ENCODE measurements around the gene ARMC10. TPM values are rescaled to one million over a fixed set of nuclear protein-coding genes. Genes with fewer than 3 reads are reported as not detected.

ARMC10 gene
- total RNA-seq, 2 experiments from 2014 or later: 24.3 to 33.4 TPM

DNA sequence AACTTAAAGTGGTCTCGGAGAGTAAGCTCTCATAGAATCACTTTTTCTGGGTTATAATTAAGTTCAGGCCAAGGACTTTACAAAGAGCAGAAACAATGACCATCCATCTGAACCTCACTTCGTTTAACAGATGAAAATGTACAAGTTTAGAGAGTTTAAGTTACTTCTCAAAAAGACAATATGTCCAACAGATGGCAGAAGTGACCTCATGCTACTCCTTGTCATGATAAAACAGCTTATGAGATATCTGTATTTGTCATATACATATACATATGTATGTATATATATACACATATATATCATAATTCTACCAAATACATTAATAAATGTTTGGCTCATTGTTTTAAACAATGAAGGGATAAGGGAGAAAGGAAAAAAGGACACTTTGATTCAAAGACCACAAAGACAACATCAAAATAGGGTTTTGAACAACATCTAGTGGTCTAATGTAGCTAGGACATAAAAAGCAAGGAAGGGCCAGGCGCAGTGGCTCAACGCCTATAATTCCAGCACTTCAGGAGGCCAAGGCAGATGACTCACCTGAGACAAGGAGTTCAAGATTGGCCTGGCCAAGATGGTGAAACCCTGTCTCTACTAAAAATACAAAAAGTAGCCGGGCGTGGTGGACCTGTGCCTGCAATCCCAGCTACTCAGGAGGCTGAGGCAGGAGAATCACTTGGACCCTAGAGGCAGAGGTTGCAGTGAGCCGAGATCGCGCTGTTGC is 56.1 kb downstream of the ARMC10 start:
- no peak overlapping the region for H2AFZ ChIP-seq (ENCODE audit: low read length)
- peaks cover 20% of the 10 kb centered on the region; the same call in 1 of the 2 replicates for H3K36me3 ChIP-seq (ENCODE audit: insufficient read depth, low read length)
- no peak overlapping the region for H3K4me2 ChIP-seq (ENCODE audit: low read length)
- H3K79me2 ChIP-seq (ENCODE audit: insufficient read depth, low read depth, low read length): no peaks in the 10 kb centered on the region
- intact Hi-C loops (cut with micrococcal nuclease; ENCODE audit: unreplicated experiment): no loop called here
- ChIA-PET POLR2A (interaction anchor here (0.7 to 1.3 kb wide), 3 partner anchors 8 to 11 kb away, joined by 3 to 4 read pairs (median 3); no protein-coding TSS in a partner anchor), CTCF (ENCODE audit: unreplicated experiment) (no interaction called here)
- no peaks in the 10 kb centered on the region for H3K9me3 ChIP-seq (ENCODE audit: low read length)
- no peaks in the 10 kb centered on the region for H4K20me1 ChIP-seq (ENCODE audit: insufficient read depth, low read length)
- H3K27ac ChIP-seq (ENCODE audit: low read depth, low read length, poor library complexity, severe bottlenecking): no peak overlapping the region
- no peak overlapping the region for H3K4me3 ChIP-seq (ENCODE audit: low read depth, low read length, poor library complexity, severe bottlenecking)
- H3K4me1 ChIP-seq (ENCODE audit: insufficient read depth, low read length, poor library complexity, severe bottlenecking): no peaks in the 10 kb centered on the region
- no peaks in the 10 kb centered on the region for H3K9me2 ChIP-seq (ENCODE audit: insufficient read depth, low read length)
- no TSS peak for BruUV-seq (replicated peaks)
- DNase-seq (ENCODE audit: low spot score): no peak
- TF ChIP-seq EZH2phosphoT487 (IDR thresholded peaks at IDR 0.05; ENCODE audit: borderline replicate concordance, low read depth, low read length): no peak
- TF ChIP-seq, protein P1, sequence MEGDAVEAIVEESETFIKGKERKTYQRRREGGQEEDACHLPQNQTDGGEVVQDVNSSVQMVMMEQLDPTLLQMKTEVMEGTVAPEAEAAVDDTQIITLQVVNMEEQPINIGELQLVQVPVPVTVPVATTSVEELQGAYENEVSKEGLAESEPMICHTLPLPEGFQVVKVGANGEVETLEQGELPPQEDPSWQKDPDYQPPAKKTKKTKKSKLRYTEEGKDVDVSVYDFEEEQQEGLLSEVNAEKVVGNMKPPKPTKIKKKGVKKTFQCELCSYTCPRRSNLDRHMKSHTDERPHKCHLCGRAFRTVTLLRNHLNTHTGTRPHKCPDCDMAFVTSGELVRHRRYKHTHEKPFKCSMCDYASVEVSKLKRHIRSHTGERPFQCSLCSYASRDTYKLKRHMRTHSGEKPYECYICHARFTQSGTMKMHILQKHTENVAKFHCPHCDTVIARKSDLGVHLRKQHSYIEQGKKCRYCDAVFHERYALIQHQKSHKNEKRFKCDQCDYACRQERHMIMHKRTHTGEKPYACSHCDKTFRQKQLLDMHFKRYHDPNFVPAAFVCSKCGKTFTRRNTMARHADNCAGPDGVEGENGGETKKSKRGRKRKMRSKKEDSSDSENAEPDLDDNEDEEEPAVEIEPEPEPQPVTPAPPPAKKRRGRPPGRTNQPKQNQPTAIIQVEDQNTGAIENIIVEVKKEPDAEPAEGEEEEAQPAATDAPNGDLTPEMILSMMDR (conservative IDR thresholded peaks at IDR 0.05; ENCODE audit: low read length): no peak

DNA sequence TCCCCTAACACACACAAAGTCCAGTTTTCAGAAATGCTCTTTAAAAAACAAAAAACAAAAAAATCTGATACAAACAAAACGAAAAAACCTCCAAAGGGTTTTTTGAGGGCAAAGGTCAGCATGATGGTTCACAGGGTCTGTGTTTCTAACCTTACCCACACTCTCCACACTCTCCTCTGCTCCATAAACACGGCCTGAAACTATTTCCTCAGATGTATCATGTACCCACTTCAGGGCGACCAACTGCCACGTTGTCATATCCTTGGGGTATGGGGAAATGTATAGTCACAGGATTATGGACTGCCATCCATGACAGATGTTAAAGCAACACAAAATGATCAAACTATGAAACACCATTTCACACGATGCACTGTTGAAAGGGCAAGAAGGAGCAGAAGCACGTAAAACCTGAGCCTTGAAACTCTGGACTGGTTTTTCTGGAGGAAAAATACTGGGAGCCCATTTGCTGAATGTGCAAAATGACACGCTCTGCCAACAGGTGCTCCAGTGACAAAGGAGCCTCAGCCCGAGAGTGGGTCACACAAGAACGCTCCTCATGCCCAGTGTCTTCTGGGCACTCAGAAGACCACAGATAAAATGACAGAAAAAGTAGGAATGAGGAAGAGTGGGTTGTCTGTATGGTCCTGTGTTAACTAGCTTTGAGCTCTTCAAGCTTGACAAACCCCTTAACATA is 58.2 kb downstream of the ARMC10 start:
- Histone ChIP-seq H3K79me2 (ENCODE audit: insufficient read depth, low read depth, low read length) (no peaks in the 10 kb centered on the region), H3K4me1 (ENCODE audit: insufficient read depth, low read length, poor library complexity, severe bottlenecking) (no peaks in the 10 kb centered on the region), H3K27ac (ENCODE audit: low read depth, low read length, poor library complexity, severe bottlenecking) (no peak overlapping the region), H3K4me3 (ENCODE audit: low read depth, low read length, poor library complexity, severe bottlenecking) (no peak overlapping the region), H2AFZ (ENCODE audit: low read length) (no peak overlapping the region), H3K9me3 (ENCODE audit: low read length) (no peaks in the 10 kb centered on the region), H3K9me2 (ENCODE audit: insufficient read depth, low read length) (no peaks in the 10 kb centered on the region), H3K36me3 (ENCODE audit: insufficient read depth, low read length) (peaks cover 4% of the 10 kb centered on the region; the same call in 1 of the 2 replicates), H4K20me1 (ENCODE audit: insufficient read depth, low read length) (no peaks in the 10 kb centered on the region), H3K4me2 (ENCODE audit: low read length) (no peak overlapping the region)
- POLR2A ChIA-PET: interaction anchor here (0.6 kb wide), 1 partner anchor 9 kb away, joined by 3 read pairs; no protein-coding TSS in a partner anchor
- intact Hi-C loops (cut with micrococcal nuclease; ENCODE audit: unreplicated experiment): no loop called here
- CTCF ChIA-PET (ENCODE audit: unreplicated experiment): no interaction called here
- no TSS peak for BruUV-seq (replicated peaks)
- DNase-seq (ENCODE audit: low spot score): no peak
- TF ChIP-seq, protein P1 (conservative IDR thresholded peaks at IDR 0.05; ENCODE audit: low read length): no peak
- TF ChIP-seq EZH2phosphoT487 (IDR thresholded peaks at IDR 0.05; ENCODE audit: borderline replicate concordance, low read depth, low read length): no peak
